Testis (tissue), 3 donors: Measurements from ENCODE around the gene CSNK1E. TPM values are rescaled to one million over a fixed set of nuclear protein-coding genes. Genes with fewer than 3 reads are reported as not detected.

ENCODE experiments used
- DNase-seq: peaks from one replicate; pipeline ENCODE4 v3.0.0-alpha.2; 2019
- H3K27ac ChIP-seq, 2 donors: fragments of 200-600 bp; sonication (generic); one replicate each; pipeline ENCODE4 v1.5.1; 2019
- H3K27me3 ChIP-seq: fragments of 200-600 bp; sonication (generic); one replicate; pipeline ENCODE4 v1.5.1; 2019
- H3K36me3 ChIP-seq: fragments of 200-600 bp; sonication (generic); one replicate; pipeline ENCODE4 v1.5.1; 2017; ENCODE audit warnings: low read depth; ENCODE audit errors: missing control alignments
- H3K4me1 ChIP-seq: fragments of 200-600 bp; sonication (generic); one replicate; pipeline ENCODE4 v1.5.1; 2019
- H3K4me3 ChIP-seq, 2 donors: fragments of 200-600 bp; sonication (generic); one replicate each; pipeline ENCODE4 v1.5.1; 2017 to 2019
- H3K9me3 ChIP-seq: fragments of 200-600 bp; sonication (generic); one replicate; pipeline ENCODE4 v1.5.1; 2017
- CTCF ChIP-seq, 3 experiments: fragments of 450-650 bp in 2 of 3; fragments of 200-600 bp in 1 of 3; sonication (generic) in 1 of 3; IDR thresholded peaks; one replicate each; pipeline ENCODE4 v1.5.1; 2016 to 2019; ENCODE audit warnings: antibody characterized with exemption in 3 of 3, mild to moderate bottlenecking in 2 of 3, moderate library complexity in 1 of 3
- POLR2A ChIP-seq: fragments of 450-650 bp; IDR thresholded peaks from one replicate; pipeline ENCODE4 v1.6.1; 2017; ENCODE audit warnings: antibody characterized with exemption, mild to moderate bottlenecking, moderate library complexity
- WGBS, 2 donors: methylation state at CpG; one replicate each; pipeline ENCODE4 v1.1.5; 2018; 5-methylcytosine and 5-hydroxymethylcytosine counted together
- intact Hi-C: fragments of 100-400 bp; cut with DNase I; formaldehyde crosslinking; loops from one replicate; pipeline ENCODE4 v1.15.1; 2023; ENCODE audit warnings: low total_unique reads
- polyA plus RNA-seq: library from polyadenylated mRNA; stranded (reverse); fragments of 350-450 nt; fragmentation: Illumina TruSeq; extraction: RNeasy Lipid Tissue Mini Kit (QIAGEN cat#74804); gene quantifications from one replicate; pipeline ENCODE4 v1.2.3, GENCODE V29; 2014; ENCODE audit warnings: low read depth, low replicate concordance; ENCODE audit not compliant: insufficient read depth
- total RNA-seq, 2 donors: library from RNA; depleted of rRNA; stranded (reverse); fragments of >200 nt; gene quantifications; one replicate each; pipeline ENCODE4 v1.2.3, GENCODE V29; 2016

Gene CSNK1E
- total and polyA plus RNA-seq, 3 donors from 2014 or later = 69.2 to 134 (median 133) TPM

DNA sequence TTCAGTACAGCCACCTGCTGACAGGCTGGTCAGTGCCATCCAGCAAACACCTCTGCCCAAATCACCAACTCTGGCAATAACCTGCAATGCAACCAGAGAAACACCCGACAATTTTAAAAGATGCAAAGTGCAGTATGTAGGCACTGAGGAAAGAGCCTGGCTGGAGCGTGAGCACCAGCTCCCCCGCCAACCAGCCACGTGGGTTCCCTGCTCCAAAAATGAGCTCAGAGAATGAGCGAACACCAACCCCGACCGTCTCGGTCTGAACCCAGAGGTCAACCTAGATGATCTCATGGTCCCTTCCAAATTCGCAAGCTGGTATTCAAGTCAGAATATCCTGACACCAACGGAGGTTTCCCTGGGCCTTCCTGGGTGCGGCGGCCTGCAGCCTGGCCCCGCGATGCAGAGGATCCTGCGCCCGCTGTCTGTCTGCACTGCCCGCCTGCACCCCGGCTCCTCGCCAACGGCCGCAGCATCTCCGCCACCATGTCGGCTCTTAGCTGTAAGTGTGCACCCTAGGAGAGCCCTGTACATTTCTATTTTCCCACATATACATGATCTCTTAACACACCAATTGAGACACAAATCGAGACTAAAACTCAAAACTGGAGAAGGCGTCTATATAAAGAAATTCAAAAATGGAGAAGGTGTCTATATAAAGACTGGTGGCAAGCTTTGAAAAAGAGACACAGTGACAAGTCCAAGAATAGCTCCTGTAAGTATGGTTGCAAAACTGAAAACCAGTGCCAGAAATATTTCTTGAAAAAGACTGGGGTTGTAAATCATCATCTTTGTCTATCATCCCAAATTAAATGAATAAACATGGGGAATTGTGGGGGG lies 67.2 kb downstream of the CSNK1E start:
- intact Hi-C loops = no loop called here
- no peak for DNase-seq
- no peaks in the 10 kb centered on the region for H3K9me3 ChIP-seq
- no peak overlapping the region for H3K27ac ChIP-seq
- no peak for TF ChIP-seq CTCF (IDR thresholded peaks at IDR 0.05)
- TF ChIP-seq POLR2A = no peak
- 92 to 94% methylated on average over 25 of the region's 25 CpGs for WGBS, 2 donors
- no peaks in the 10 kb centered on the region for H3K36me3 ChIP-seq
- no peaks in the 10 kb centered on the region for H3K27me3 ChIP-seq
- no peak overlapping the region for H3K4me3 ChIP-seq
- H3K4me1 ChIP-seq = peaks cover 12% of the 10 kb centered on the region

DNA sequence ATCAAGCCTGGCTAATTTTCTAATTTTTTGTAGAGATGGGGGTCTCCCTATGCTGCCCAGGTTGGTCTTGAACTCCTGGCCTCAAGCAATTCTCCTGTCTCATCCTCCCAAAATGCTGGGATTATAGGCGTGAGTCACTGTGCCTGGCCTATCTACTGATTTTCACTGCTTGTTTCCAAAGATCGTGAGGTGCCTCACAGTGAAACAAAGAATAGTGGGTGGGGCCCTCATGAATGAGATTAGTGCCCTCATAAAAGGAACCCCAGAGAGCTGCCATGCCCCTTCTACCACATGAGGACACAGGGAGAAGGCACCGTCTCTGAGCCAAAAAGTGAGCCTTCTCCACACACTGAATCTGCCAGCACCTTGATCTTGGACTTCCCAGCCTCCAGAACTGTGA lies 67.9 kb downstream of the CSNK1E start:
- WGBS, 2 donors = 100% methylated on average over 3 of the region's 3 CpGs
- TF ChIP-seq POLR2A = no peak
- no peak for TF ChIP-seq CTCF (IDR thresholded peaks at IDR 0.05)
- Histone ChIP-seq H3K4me1 (peaks cover 12% of the 10 kb centered on the region), H3K36me3 (no peaks in the 10 kb centered on the region), H3K9me3 (no peaks in the 10 kb centered on the region), H3K27ac (no peak overlapping the region), H3K4me3 (no peak overlapping the region), H3K27me3 (no peaks in the 10 kb centered on the region)
- DNase-seq = no peak
- intact Hi-C loops = no loop called here

DNA sequence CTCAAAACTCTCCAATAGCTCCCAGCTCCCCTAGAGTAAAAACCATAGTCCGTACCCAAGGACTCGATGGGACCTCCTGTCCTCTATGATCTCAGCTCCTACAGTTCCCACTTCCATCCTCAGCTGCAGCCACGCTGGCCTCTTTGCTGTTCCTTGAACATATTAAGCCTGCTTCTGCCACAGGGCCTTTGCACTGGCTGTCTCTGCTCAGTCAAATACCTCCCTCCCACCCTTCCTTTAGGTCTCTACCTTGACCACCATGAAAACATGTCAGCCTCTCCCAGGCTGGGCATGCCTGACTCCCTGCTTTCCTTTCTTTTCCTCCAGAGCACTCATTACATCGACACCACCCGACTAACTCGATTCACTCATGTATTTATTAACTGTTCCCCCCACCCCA lies 69.0 kb downstream of the CSNK1E start:
- 96 to 97% methylated on average over 6 of the region's 6 CpGs for WGBS, 2 donors
- intact Hi-C loops = no loop called here
- Histone ChIP-seq H3K27ac (no peak overlapping the region), H3K27me3 (no peaks in the 10 kb centered on the region), H3K9me3 (no peaks in the 10 kb centered on the region), H3K4me1 (peaks cover 15% of the 10 kb centered on the region), H3K4me3 (no peak overlapping the region), H3K36me3 (no peaks in the 10 kb centered on the region)
- DNase-seq = no peak
- TF ChIP-seq CTCF (IDR thresholded peaks at IDR 0.05) (no peak), POLR2A (no peak)

DNA sequence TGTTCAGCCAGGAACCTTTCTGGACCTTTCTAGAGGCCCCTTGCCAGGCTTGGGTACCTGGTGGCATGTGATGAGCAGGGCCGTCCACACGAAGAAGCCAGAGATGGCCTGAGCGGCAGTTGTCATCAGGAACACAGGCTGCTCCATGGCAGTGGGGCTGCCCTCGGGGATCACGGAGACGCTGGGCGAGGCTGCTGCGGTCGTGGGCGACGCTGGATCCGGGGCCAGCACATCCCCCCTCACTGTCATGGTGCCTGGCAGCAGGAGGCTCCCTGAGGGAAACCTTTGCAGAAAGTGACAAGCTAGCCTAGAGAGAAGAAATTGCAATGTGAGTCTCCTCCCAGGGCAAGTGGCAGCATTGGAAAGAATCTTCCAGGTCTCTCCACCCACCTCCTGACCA lies 69.5 kb downstream of the CSNK1E start:
- no peak for DNase-seq
- Histone ChIP-seq H3K27ac (peak overlapping the region; percentile 72 to 83), H3K36me3 (no peaks in the 10 kb centered on the region), H3K4me3 (no peak overlapping the region), H3K4me1 (peaks cover 18% of the 10 kb centered on the region), H3K9me3 (no peaks in the 10 kb centered on the region), H3K27me3 (no peaks in the 10 kb centered on the region)
- TF ChIP-seq CTCF (IDR thresholded peaks at IDR 0.05) = no peak
- no peak for TF ChIP-seq POLR2A
- intact Hi-C loops = no loop called here
- WGBS, 2 donors = 93 to 95% methylated on average over 9 to 12 of the region's 12 CpGs

GRCh38 chr22:38246692-38247091 lies 70.5 kb downstream of the CSNK1E start:
- H3K27ac ChIP-seq = peak overlapping the region; percentile 72 to 83
- H3K4me3 ChIP-seq = no peak overlapping the region
- intact Hi-C loops = no loop called here
- peaks cover 18% of the 10 kb centered on the region for H3K4me1 ChIP-seq
- TF ChIP-seq POLR2A (no peak), CTCF (IDR thresholded peaks at IDR 0.05) (no peak)
- H3K27me3 ChIP-seq = no peaks in the 10 kb centered on the region
- no peaks in the 10 kb centered on the region for H3K9me3 ChIP-seq
- H3K36me3 ChIP-seq = no peaks in the 10 kb centered on the region
- 30 to 40% methylated on average over 4 to 5 of the region's 5 CpGs for WGBS, 2 donors
- peak; percentile 69 for DNase-seq
